Fibroblast of mammary gland (primary cell): ENCODE results near the gene CAMK2D.

ENCODE experiments used
- DNase-seq: peaks from one replicate; pipeline ENCODE4 v3.0.0-alpha.2; 2010; ENCODE audit warnings: low read depth
- H3K4me3 ChIP-seq: 2 replicates; pipeline ENCODE4 v1.5.1; 2011; ENCODE audit warnings: low read depth, mild to moderate bottlenecking, low read length, moderate library complexity; ENCODE audit not compliant: control insufficient read depth
- TF ChIP-seq, protein P1 (sequence below): conservative IDR thresholded peaks from 2 replicates; pipeline ENCODE4 v1.5.1; 2011; ENCODE audit warnings: low read depth, low read length, inconsistent platforms; ENCODE audit not compliant: control insufficient read depth, insufficient read depth

The CAMK2D gene

DNA sequence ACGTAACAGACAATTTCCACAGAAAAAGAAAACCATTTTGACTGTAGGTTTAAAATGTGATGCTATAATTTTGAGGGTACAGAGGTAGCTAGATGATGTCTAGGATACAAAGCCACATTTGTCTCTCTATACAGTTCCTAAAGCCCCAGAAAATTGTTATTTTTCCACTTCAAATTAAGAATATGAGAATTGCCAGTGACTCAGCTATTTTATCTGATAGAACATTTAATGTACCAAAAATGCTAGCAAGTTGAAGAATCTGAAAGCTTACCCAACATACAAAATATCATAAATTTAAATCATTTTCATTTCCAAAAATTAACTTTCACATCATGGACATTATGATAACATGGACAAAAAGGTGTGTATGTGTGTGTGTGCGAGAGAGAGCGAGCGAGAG, 148.0 kb downstream of the CAMK2D start:
- DNase-seq: no peak
- no peak overlapping the region for H3K4me3 ChIP-seq
- TF ChIP-seq, protein P1, sequence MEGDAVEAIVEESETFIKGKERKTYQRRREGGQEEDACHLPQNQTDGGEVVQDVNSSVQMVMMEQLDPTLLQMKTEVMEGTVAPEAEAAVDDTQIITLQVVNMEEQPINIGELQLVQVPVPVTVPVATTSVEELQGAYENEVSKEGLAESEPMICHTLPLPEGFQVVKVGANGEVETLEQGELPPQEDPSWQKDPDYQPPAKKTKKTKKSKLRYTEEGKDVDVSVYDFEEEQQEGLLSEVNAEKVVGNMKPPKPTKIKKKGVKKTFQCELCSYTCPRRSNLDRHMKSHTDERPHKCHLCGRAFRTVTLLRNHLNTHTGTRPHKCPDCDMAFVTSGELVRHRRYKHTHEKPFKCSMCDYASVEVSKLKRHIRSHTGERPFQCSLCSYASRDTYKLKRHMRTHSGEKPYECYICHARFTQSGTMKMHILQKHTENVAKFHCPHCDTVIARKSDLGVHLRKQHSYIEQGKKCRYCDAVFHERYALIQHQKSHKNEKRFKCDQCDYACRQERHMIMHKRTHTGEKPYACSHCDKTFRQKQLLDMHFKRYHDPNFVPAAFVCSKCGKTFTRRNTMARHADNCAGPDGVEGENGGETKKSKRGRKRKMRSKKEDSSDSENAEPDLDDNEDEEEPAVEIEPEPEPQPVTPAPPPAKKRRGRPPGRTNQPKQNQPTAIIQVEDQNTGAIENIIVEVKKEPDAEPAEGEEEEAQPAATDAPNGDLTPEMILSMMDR: no peak

DNA sequence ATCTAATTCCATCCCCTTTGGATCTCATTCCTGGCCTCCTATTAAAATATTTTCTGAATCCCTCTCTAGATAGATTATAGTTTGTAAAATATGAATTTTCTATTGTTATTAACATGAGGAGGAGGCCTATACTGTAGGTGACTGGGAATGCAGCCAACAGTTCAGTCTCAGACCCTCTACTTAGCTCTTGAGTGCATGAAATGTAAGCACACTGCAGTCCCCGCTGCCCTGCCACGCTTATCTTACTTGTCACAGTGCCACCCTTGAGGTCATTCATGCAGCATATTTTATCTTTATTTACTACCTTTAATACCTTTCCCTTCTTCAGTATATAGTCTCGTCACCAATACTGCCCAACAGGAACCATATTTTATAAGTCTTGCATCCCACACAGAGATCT, 151.0 kb downstream of the CAMK2D start:
- TF ChIP-seq, protein P1: no peak
- H3K4me3 ChIP-seq: no peak overlapping the region
- no peak for DNase-seq

DNA sequence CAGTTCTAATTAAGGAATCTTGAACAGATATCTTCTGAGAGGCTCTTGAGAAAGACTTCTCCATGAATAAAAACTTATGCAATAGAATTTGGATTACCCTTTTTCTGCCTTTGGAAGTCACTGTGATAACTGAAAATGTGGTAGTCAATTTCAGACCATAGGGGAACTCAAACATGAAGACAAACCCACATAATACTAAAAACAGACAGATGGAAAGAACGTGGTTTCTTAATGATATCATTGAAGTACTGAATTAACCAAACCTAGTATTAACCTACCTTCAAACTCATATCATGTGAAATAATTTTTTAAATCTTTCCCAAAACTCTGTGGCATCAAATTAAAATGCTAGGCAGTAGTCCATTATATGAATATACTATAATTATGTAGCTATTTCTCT, 153.5 kb downstream of the CAMK2D start:
- H3K4me3 ChIP-seq: no peak overlapping the region
- DNase-seq: no peak
- TF ChIP-seq, protein P1: no peak

DNA sequence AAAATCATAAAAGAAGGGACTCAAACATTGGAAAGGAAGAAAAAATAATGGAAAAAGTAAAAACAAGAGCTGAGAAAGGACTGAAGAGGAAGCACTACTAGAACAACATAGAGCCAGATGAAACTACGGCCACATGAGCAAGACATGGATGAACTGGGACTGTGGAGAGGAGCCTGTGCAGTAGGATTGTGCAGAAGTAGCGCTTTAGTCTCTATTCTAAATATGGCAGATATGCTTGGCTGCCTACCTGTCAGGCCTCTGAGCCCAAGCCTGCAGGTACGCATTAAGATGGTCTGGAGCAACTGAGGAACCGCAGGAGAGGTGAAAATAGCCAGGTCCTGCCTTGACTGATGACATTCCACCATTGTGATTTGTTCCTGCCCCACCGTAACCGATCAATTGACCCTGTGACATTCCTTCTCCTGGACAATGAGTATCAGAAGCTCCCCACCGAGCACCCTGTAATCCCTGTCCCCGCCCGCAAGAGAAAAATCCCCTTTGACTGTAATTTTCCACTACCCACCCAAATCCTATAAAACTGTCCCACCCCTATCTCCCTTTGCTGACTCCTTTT, 154.3 kb downstream of the CAMK2D start:
- no peak overlapping the region for H3K4me3 ChIP-seq
- no peak for DNase-seq
- TF ChIP-seq, protein P1: no peak

DNA sequence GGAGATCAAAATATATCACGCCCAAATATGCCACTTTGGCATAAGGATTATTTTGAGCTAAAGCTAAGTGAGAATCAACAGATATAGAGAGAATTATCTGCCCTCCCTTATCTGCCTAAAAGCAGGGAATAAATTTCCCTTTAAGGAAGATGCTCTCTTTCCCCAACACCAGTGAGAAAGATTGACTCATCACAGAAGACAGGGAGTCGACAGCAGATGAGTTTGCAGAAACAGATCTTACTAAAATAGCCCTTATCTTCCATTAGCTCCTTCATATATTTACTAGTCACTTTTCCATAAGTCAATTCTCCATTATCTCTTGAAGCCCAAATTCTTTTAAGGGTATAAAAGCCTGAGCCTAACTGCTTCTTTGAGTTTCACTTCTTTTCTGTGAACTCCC, 156.6 kb downstream of the CAMK2D start:
- DNase-seq: peak; percentile 52
- TF ChIP-seq, protein P1: no peak
- H3K4me3 ChIP-seq: no peak overlapping the region

DNA sequence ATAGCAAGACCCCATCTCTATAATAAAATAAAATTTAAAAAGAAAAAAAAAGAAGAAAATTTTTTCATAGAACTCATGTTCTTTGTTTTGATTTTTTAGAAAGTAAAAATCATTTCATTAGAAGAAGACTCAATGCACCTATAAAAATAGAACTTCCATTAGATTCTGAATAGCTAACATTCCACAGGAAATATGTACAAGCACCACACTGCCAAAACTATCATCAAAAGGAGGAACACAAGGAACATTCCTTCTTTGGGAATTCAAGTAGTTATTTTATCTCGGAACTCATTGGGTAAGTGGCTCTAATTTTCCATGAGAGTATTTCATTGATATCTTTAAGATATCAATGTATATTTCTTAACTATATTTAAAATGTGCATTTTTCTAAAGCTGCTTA, 157.6 kb downstream of the CAMK2D start:
- TF ChIP-seq, protein P1: no peak
- DNase-seq: no peak
- no peak overlapping the region for H3K4me3 ChIP-seq

DNA sequence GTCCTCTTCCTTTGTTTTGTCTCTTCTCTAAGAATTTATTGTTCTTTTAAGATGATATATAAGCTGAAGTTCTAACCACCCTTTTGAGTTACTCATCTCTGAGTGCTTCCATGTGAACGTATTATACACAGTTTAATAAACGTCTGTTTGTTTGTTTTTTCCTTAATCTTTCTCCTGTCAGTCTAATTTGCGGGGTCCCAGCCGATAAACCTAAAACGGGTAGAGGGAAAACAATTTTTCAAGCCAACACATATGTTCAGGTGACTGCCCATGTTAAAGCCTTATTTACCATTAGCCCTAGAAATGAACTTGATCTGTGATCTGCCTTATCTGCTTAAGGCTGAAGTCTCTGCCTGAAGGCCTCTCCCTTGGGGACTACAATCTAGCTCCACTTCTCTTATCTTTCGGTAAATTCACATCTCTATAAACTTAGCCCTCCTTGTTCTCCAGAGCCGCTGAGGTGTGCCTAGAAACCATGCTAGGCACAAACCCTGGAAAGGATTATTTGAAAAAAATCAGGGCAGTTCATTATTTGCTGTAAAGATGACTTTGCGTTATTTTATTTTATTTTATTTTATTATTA, 158.8 kb downstream of the CAMK2D start:
- DNase-seq: no peak
- TF ChIP-seq, protein P1: no peak
- H3K4me3 ChIP-seq: no peak overlapping the region
